Trophoblast cell (in vitro differentiated cells and primary cell): Measurements from ENCODE around the gene MRPS2.
"Not testable (repeated sequence)": the region's sequence is repeated elsewhere in the genome, so short reads cannot be mapped to it uniquely, and the experiment has no call there.

Experiments used
- DNase-seq, 2 donors: peaks; one replicate each; pipeline ENCODE4 v3.0.0-alpha.2; 2016
- H2AFZ ChIP-seq: 2 replicates; pipeline ENCODE4 v1.6.1; 2013; ENCODE audit warnings: low read length, moderate library complexity, mild to moderate bottlenecking; ENCODE audit not compliant: insufficient read depth, poor library complexity
- H2AK5ac ChIP-seq: 2 replicates; pipeline ENCODE4 v1.6.1; 2013; ENCODE audit warnings: mild to moderate bottlenecking, low read length
- H2BK120ac ChIP-seq: 2 replicates; pipeline ENCODE4 v1.6.1; 2013; ENCODE audit warnings: low read length, mild to moderate bottlenecking, moderate library complexity; ENCODE audit not compliant: insufficient read depth, poor library complexity
- H2BK12ac ChIP-seq: 2 replicates; pipeline ENCODE4 v1.6.1; 2013; ENCODE audit warnings: mild to moderate bottlenecking, low read length, moderate library complexity
- H2BK5ac ChIP-seq: 2 replicates; pipeline ENCODE4 v1.6.1; 2013; ENCODE audit warnings: low read length, low read depth, moderate library complexity, mild to moderate bottlenecking; ENCODE audit not compliant: poor library complexity
- H3K14ac ChIP-seq: 2 replicates; pipeline ENCODE4 v1.6.1; 2013; ENCODE audit warnings: mild to moderate bottlenecking, low read length
- H3K18ac ChIP-seq: 2 replicates; pipeline ENCODE4 v1.6.1; 2013; ENCODE audit warnings: mild to moderate bottlenecking, low read length
- H3K23ac ChIP-seq: 2 replicates; pipeline ENCODE4 v1.6.1; 2013; ENCODE audit warnings: low read length
- H3K27ac ChIP-seq: 2 replicates; pipeline ENCODE4 v1.5.1; 2013; ENCODE audit warnings: low read depth, mild to moderate bottlenecking, inconsistent platforms, low read length, moderate library complexity
- H3K27me3 ChIP-seq: 2 replicates; pipeline ENCODE4 v1.6.1; 2013; ENCODE audit warnings: inconsistent platforms, mild to moderate bottlenecking, low read length, moderate library complexity; ENCODE audit not compliant: insufficient read depth
- H3K36me3 ChIP-seq, 2 experiments: 1 replicate in 1 of 2; 2 replicates in 1 of 2; pipeline ENCODE4 v1.6.1; 2013; ENCODE audit warnings: low read length in 2 of 2, mild to moderate bottlenecking in 2 of 2, moderate library complexity in 1 of 2; ENCODE audit not compliant: insufficient read depth in 2 of 2, control insufficient read depth in 1 of 2
- H3K4ac ChIP-seq: 2 replicates; pipeline ENCODE4 v1.6.1; 2013; ENCODE audit warnings: low read depth, mild to moderate bottlenecking, low read length, moderate library complexity
- H3K4me1 ChIP-seq, 2 experiments: 1 replicate in 1 of 2; 2 replicates in 1 of 2; pipeline ENCODE4 v1.6.1; 2013; ENCODE audit warnings: low read length in 2 of 2, mild to moderate bottlenecking in 2 of 2, moderate library complexity in 1 of 2; ENCODE audit not compliant: insufficient read depth in 2 of 2, control insufficient read depth in 1 of 2
- H3K4me2 ChIP-seq: 2 replicates; pipeline ENCODE4 v1.6.1; 2013; ENCODE audit warnings: inconsistent platforms, mild to moderate bottlenecking, low read length, moderate library complexity
- H3K4me3 ChIP-seq: 2 replicates; pipeline ENCODE4 v1.5.1; 2013; ENCODE audit warnings: mild to moderate bottlenecking, low read depth, low read length, inconsistent platforms
- H3K79me1 ChIP-seq: one replicate; pipeline ENCODE4 v1.6.1; 2013; ENCODE audit warnings: low read length
- H3K79me2 ChIP-seq: 2 replicates; pipeline ENCODE4 v1.6.1; 2013; ENCODE audit warnings: low read length, mild to moderate bottlenecking; ENCODE audit not compliant: control insufficient read depth, insufficient read depth, poor library complexity
- H3K9ac ChIP-seq: 2 replicates; pipeline ENCODE4 v1.6.1; 2013; ENCODE audit warnings: mild to moderate bottlenecking, low read length
- H3K9me3 ChIP-seq: 2 replicates; pipeline ENCODE4 v1.6.1; 2013; ENCODE audit warnings: low read depth, mild to moderate bottlenecking, control low read depth, inconsistent platforms, low read length; ENCODE audit not compliant: insufficient read depth
- H4K12ac ChIP-seq: 2 replicates; pipeline ENCODE4 v1.6.1; 2013; ENCODE audit warnings: low read depth, mild to moderate bottlenecking, low read length, moderate library complexity
- H4K8ac ChIP-seq: 2 replicates; pipeline ENCODE4 v1.6.1; 2013; ENCODE audit warnings: low read depth, mild to moderate bottlenecking, low read length, moderate library complexity
- H4K91ac ChIP-seq: one replicate; pipeline ENCODE4 v1.6.1; 2013; ENCODE audit warnings: low read depth, mild to moderate bottlenecking, low read length, moderate library complexity
- WGBS: extraction: QIAGEN DNeasy Blood & Tissue Kit; methylation state at CpG from one replicate; pipeline ENCODE4 v1.1.7; 2013; ENCODE audit warnings: missing lambda C conversion rate; ENCODE audit not compliant: insufficient read length, insufficient coverage; ENCODE audit errors: extremely low coverage; 5-methylcytosine and 5-hydroxymethylcytosine counted together

The MRPS2 gene

GRCh38 chr9:135455401-135456030, 45.0 kb upstream of the MRPS2 start:
- no peak overlapping the region for H2AK5ac ChIP-seq
- H3K18ac ChIP-seq = no peak overlapping the region
- H2BK120ac ChIP-seq = no peak overlapping the region
- no peak overlapping the region for H3K23ac ChIP-seq
- H3K4me3 ChIP-seq = no peak overlapping the region
- H4K12ac ChIP-seq = no peak overlapping the region
- no peak overlapping the region for H3K14ac ChIP-seq
- H3K4ac ChIP-seq = no peak overlapping the region
- peaks cover 3% of the 10 kb centered on the region for H3K27me3 ChIP-seq
- no peaks in the 10 kb centered on the region for H3K79me1 ChIP-seq
- H2AFZ ChIP-seq = no peak overlapping the region
- no peak for DNase-seq
- H2BK5ac ChIP-seq = no peak overlapping the region
- H4K8ac ChIP-seq = no peak overlapping the region
- no peak overlapping the region for H4K91ac ChIP-seq
- WGBS = no CpG with 5 or more reads among the region's 23 CpGs
- no peak overlapping the region for H3K4me2 ChIP-seq
- no peaks in the 10 kb centered on the region for H3K9me3 ChIP-seq
- no peaks in the 10 kb centered on the region for H3K36me3 ChIP-seq
- no peak overlapping the region for H3K9ac ChIP-seq
- no peaks in the 10 kb centered on the region for H3K79me2 ChIP-seq
- no peak overlapping the region for H2BK12ac ChIP-seq
- no peak overlapping the region for H3K27ac ChIP-seq
- no peaks in the 10 kb centered on the region for H3K4me1 ChIP-seq

- Histone ChIP-seq H4K91ac (no peak overlapping the region), H3K79me1 (no peaks in the 10 kb centered on the region), H3K36me3 (no peaks in the 10 kb centered on the region), H3K27me3 (peaks cover 3% of the 10 kb centered on the region), H3K9me3 (no peaks in the 10 kb centered on the region), H3K4me1 (no peaks in the 10 kb centered on the region), H2AK5ac (no peak overlapping the region), H2BK120ac (no peak overlapping the region), H2BK5ac (no peak overlapping the region), H3K18ac (no peak overlapping the region), H3K4ac (no peak overlapping the region), H3K4me3 (no peak overlapping the region), H2AFZ (no peak overlapping the region), H3K4me2 (no peak overlapping the region), H3K9ac (no peak overlapping the region), H3K27ac (no peak overlapping the region), H3K14ac (no peak overlapping the region), H3K23ac (no peak overlapping the region), H4K8ac (no peak overlapping the region), H3K79me2 (no peaks in the 10 kb centered on the region), H4K12ac (no peak overlapping the region), H2BK12ac (no peak overlapping the region)
- DNase-seq = no peak
- no CpG with 5 or more reads among the region's 19 CpGs for WGBS
These were observed 43.9 kb upstream of the MRPS2 start for GRCh38 chr9:135456436-135457104.

GRCh38 chr9:135458478-135458877, 42.0 kb upstream of the MRPS2 start:
- H3K4me3 ChIP-seq, H3K79me2 ChIP-seq, H3K9ac ChIP-seq, H3K14ac ChIP-seq, H3K36me3 ChIP-seq, H3K27me3 ChIP-seq, H3K23ac ChIP-seq, H4K8ac ChIP-seq, H2BK12ac ChIP-seq, H3K4me1 ChIP-seq, H3K9me3 ChIP-seq, H3K79me1 ChIP-seq, H2AK5ac ChIP-seq, DNase-seq, H4K12ac ChIP-seq, H3K4me2 ChIP-seq, H3K4ac ChIP-seq, H3K27ac ChIP-seq, H2AFZ ChIP-seq, H2BK120ac ChIP-seq, H2BK5ac ChIP-seq, H3K18ac ChIP-seq, H4K91ac ChIP-seq: not testable (repeated sequence)
- WGBS = no CpG with 5 or more reads among the region's 5 CpGs

- no peaks in the 10 kb centered on the region for H3K79me2 ChIP-seq
- no peak overlapping the region for H3K27ac ChIP-seq
- H2BK5ac ChIP-seq = no peak overlapping the region
- H3K23ac ChIP-seq = no peak overlapping the region
- no peak overlapping the region for H3K9ac ChIP-seq
- H3K4me2 ChIP-seq = no peak overlapping the region
- no peak overlapping the region for H3K14ac ChIP-seq
- no peak overlapping the region for H4K8ac ChIP-seq
- no peak for DNase-seq
- H2AK5ac ChIP-seq = no peak overlapping the region
- H3K79me1 ChIP-seq = no peaks in the 10 kb centered on the region
- H3K4me1 ChIP-seq = no peaks in the 10 kb centered on the region
- no CpG with 5 or more reads among the region's 11 CpGs for WGBS
- H3K4ac ChIP-seq = no peak overlapping the region
- H2AFZ ChIP-seq = no peak overlapping the region
- H3K36me3 ChIP-seq = no peaks in the 10 kb centered on the region
- no peaks in the 10 kb centered on the region for H3K9me3 ChIP-seq
- no peak overlapping the region for H3K4me3 ChIP-seq
- no peak overlapping the region for H4K91ac ChIP-seq
- H4K12ac ChIP-seq = no peak overlapping the region
- no peak overlapping the region for H2BK12ac ChIP-seq
- H2BK120ac ChIP-seq = no peak overlapping the region
- H3K27me3 ChIP-seq = no peaks in the 10 kb centered on the region
- no peak overlapping the region for H3K18ac ChIP-seq
These were observed 38.5 kb upstream of the MRPS2 start for GRCh38 chr9:135461936-135462335.
